ENCODE measurements around the gene MYO5A.

The MYO5A gene

GRCh38 chr15:52282418-52282817, 246.3 kb downstream of the MYO5A start:
- H3K27me3 ChIP-seq (ENCODE audit: control insufficient read depth, insufficient read depth, low read length), result no peaks in the 10 kb centered on the region
- H3K36me3 ChIP-seq (ENCODE audit: control insufficient read depth, insufficient read depth, low read length), result peaks cover 12% of the 10 kb centered on the region
- H3K4me1 ChIP-seq (ENCODE audit: control insufficient read depth, insufficient read depth, low read length), result peaks cover 7% of the 10 kb centered on the region
- H3K9me3 ChIP-seq (ENCODE audit: control insufficient read depth, low read length), result no peaks in the 10 kb centered on the region
- no peak overlapping the region for H3K9ac ChIP-seq (ENCODE audit: low read length)
- no peak overlapping the region for H3K4me3 ChIP-seq (ENCODE audit: low read length)

GRCh38 chr15:52281085-52282035, 247.3 kb downstream of the MYO5A start:
- no peak overlapping the region for H3K9ac ChIP-seq (ENCODE audit: low read length)
- H3K4me1 ChIP-seq (ENCODE audit: control insufficient read depth, insufficient read depth, low read length), result no peaks in the 10 kb centered on the region
- no peaks in the 10 kb centered on the region for H3K27me3 ChIP-seq (ENCODE audit: control insufficient read depth, insufficient read depth, low read length)
- no peak overlapping the region for H3K4me3 ChIP-seq (ENCODE audit: low read length)
- no peaks in the 10 kb centered on the region for H3K9me3 ChIP-seq (ENCODE audit: control insufficient read depth, low read length)
- peaks cover 12% of the 10 kb centered on the region for H3K36me3 ChIP-seq (ENCODE audit: control insufficient read depth, insufficient read depth, low read length)

- Histone ChIP-seq H3K36me3 (ENCODE audit: control insufficient read depth, insufficient read depth, low read length) (peaks cover 15% of the 10 kb centered on the region), H3K9ac (ENCODE audit: low read length) (no peak overlapping the region), H3K27me3 (ENCODE audit: control insufficient read depth, insufficient read depth, low read length) (no peaks in the 10 kb centered on the region), H3K4me3 (ENCODE audit: low read length) (no peak overlapping the region), H3K9me3 (ENCODE audit: control insufficient read depth, low read length) (no peaks in the 10 kb centered on the region), H3K4me1 (ENCODE audit: control insufficient read depth, insufficient read depth, low read length) (no peaks in the 10 kb centered on the region)
Measured at GRCh38 chr15:52280326-52281084, 248.2 kb downstream of the MYO5A start.

- H3K36me3 ChIP-seq (ENCODE audit: control insufficient read depth, insufficient read depth, low read length), result peaks cover 15% of the 10 kb centered on the region
- no peaks in the 10 kb centered on the region for H3K9me3 ChIP-seq (ENCODE audit: control insufficient read depth, low read length)
- no peaks in the 10 kb centered on the region for H3K27me3 ChIP-seq (ENCODE audit: control insufficient read depth, insufficient read depth, low read length)
- H3K4me3 ChIP-seq (ENCODE audit: low read length), result no peak overlapping the region
- no peak overlapping the region for H3K9ac ChIP-seq (ENCODE audit: low read length)
- H3K4me1 ChIP-seq (ENCODE audit: control insufficient read depth, insufficient read depth, low read length), result no peaks in the 10 kb centered on the region
Measured at GRCh38 chr15:52278636-52279367, 249.9 kb downstream of the MYO5A start.

- no peaks in the 10 kb centered on the region for H3K9me3 ChIP-seq (ENCODE audit: control insufficient read depth, low read length)
- H3K4me3 ChIP-seq (ENCODE audit: low read length), result no peak overlapping the region
- H3K27me3 ChIP-seq (ENCODE audit: control insufficient read depth, insufficient read depth, low read length), result no peaks in the 10 kb centered on the region
- H3K9ac ChIP-seq (ENCODE audit: low read length), result no peak overlapping the region
- peaks cover 15% of the 10 kb centered on the region for H3K36me3 ChIP-seq (ENCODE audit: control insufficient read depth, insufficient read depth, low read length)
- no peaks in the 10 kb centered on the region for H3K4me1 ChIP-seq (ENCODE audit: control insufficient read depth, insufficient read depth, low read length)
Measured at GRCh38 chr15:52278135-52278534, 250.5 kb downstream of the MYO5A start.

GRCh38 chr15:52277575-52277974, 251.1 kb downstream of the MYO5A start:
- no peak overlapping the region for H3K4me3 ChIP-seq (ENCODE audit: low read length)
- H3K9me3 ChIP-seq (ENCODE audit: control insufficient read depth, low read length), result no peaks in the 10 kb centered on the region
- no peaks in the 10 kb centered on the region for H3K4me1 ChIP-seq (ENCODE audit: control insufficient read depth, insufficient read depth, low read length)
- H3K9ac ChIP-seq (ENCODE audit: low read length), result no peak overlapping the region
- H3K36me3 ChIP-seq (ENCODE audit: control insufficient read depth, insufficient read depth, low read length), result peaks cover 15% of the 10 kb centered on the region
- no peaks in the 10 kb centered on the region for H3K27me3 ChIP-seq (ENCODE audit: control insufficient read depth, insufficient read depth, low read length)

GRCh38 chr15:52276256-52276770, 252.4 kb downstream of the MYO5A start:
- no peaks in the 10 kb centered on the region for H3K4me1 ChIP-seq (ENCODE audit: control insufficient read depth, insufficient read depth, low read length)
- no peaks in the 10 kb centered on the region for H3K27me3 ChIP-seq (ENCODE audit: control insufficient read depth, insufficient read depth, low read length)
- H3K9ac ChIP-seq (ENCODE audit: low read length), result no peak overlapping the region
- no peak overlapping the region for H3K4me3 ChIP-seq (ENCODE audit: low read length)
- no peaks in the 10 kb centered on the region for H3K9me3 ChIP-seq (ENCODE audit: control insufficient read depth, low read length)
- H3K36me3 ChIP-seq (ENCODE audit: control insufficient read depth, insufficient read depth, low read length), result peaks cover 15% of the 10 kb centered on the region

GRCh38 chr15:52263563-52264282, 265.0 kb downstream of the MYO5A start:
- H3K27me3 ChIP-seq (ENCODE audit: control insufficient read depth, insufficient read depth, low read length), result no peaks in the 10 kb centered on the region

GRCh38 chr15:52262364-52262763, 266.3 kb downstream of the MYO5A start:
- Histone ChIP-seq H3K4me3 (ENCODE audit: low read length) (no peak overlapping the region), H3K27me3 (ENCODE audit: control insufficient read depth, insufficient read depth, low read length) (no peaks in the 10 kb centered on the region), H3K9ac (ENCODE audit: low read length) (peak overlapping the region; percentile 53), H3K9me3 (ENCODE audit: control insufficient read depth, low read length) (no peaks in the 10 kb centered on the region), H3K36me3 (ENCODE audit: control insufficient read depth, insufficient read depth, low read length) (peaks cover 7% of the 10 kb centered on the region), H3K4me1 (ENCODE audit: control insufficient read depth, insufficient read depth, low read length) (peaks cover 26% of the 10 kb centered on the region)

More at GRCh38 chr15:52263563-52264282, 265.0 kb downstream of the MYO5A start:
- no peak overlapping the region for H3K9ac ChIP-seq (ENCODE audit: low read length)
- no peak overlapping the region for H3K4me3 ChIP-seq (ENCODE audit: low read length)
- H3K9me3 ChIP-seq (ENCODE audit: control insufficient read depth, low read length), result no peaks in the 10 kb centered on the region
- peaks cover 5% of the 10 kb centered on the region for H3K36me3 ChIP-seq (ENCODE audit: control insufficient read depth, insufficient read depth, low read length)
- H3K4me1 ChIP-seq (ENCODE audit: control insufficient read depth, insufficient read depth, low read length), result peaks cover 26% of the 10 kb centered on the region

- Histone ChIP-seq H3K4me3 (ENCODE audit: low read length) (no peak overlapping the region), H3K4me1 (ENCODE audit: control insufficient read depth, insufficient read depth, low read length) (peaks cover 26% of the 10 kb centered on the region), H3K36me3 (ENCODE audit: control insufficient read depth, insufficient read depth, low read length) (peaks cover 8% of the 10 kb centered on the region), H3K9me3 (ENCODE audit: control insufficient read depth, low read length) (no peaks in the 10 kb centered on the region), H3K27me3 (ENCODE audit: control insufficient read depth, insufficient read depth, low read length) (no peaks in the 10 kb centered on the region), H3K9ac (ENCODE audit: low read length) (peak overlapping the region; percentile 53)
Measured at GRCh38 chr15:52261498-52262242, 267.0 kb downstream of the MYO5A start.

GRCh38 chr15:52261026-52261425, 267.7 kb downstream of the MYO5A start:
- H3K9ac ChIP-seq (ENCODE audit: low read length), result peak overlapping the region; percentile 53
- H3K9me3 ChIP-seq (ENCODE audit: control insufficient read depth, low read length), result no peaks in the 10 kb centered on the region
- H3K36me3 ChIP-seq (ENCODE audit: control insufficient read depth, insufficient read depth, low read length), result peaks cover 8% of the 10 kb centered on the region
- H3K4me1 ChIP-seq (ENCODE audit: control insufficient read depth, insufficient read depth, low read length), result peaks cover 33% of the 10 kb centered on the region
- no peak overlapping the region for H3K4me3 ChIP-seq (ENCODE audit: low read length)
- H3K27me3 ChIP-seq (ENCODE audit: control insufficient read depth, insufficient read depth, low read length), result no peaks in the 10 kb centered on the region
